Type B pancreatic cell (in vitro differentiated cells): ENCODE results near the gene RGS13. TPM values are rescaled to one million over a fixed set of nuclear protein-coding genes. Genes with fewer than 3 reads are reported as not detected.

ENCODE experiments used
- DNase-seq: peaks from one replicate; pipeline ENCODE4 v3.0.0; 2021; ENCODE audit warnings: mixed read lengths; ENCODE audit not compliant: unreplicated experiment; ENCODE audit errors: extremely low spot score
- H3K27ac Mint-ChIP-seq: 2 replicates; pipeline ENCODE4 v1.8.0; 2021; ENCODE audit warnings: mild to moderate bottlenecking, mixed read lengths
- H3K27me3 Mint-ChIP-seq: 2 replicates; pipeline ENCODE4 v1.8.0; 2021; ENCODE audit warnings: mixed read lengths
- H3K36me3 Mint-ChIP-seq: 2 replicates; pipeline ENCODE4 v1.8.0; 2021; ENCODE audit warnings: mixed read lengths
- H3K4me1 Mint-ChIP-seq: one replicate; pipeline ENCODE4 v1.8.0; 2021; ENCODE audit warnings: mixed read lengths; ENCODE audit not compliant: unreplicated experiment
- H3K4me3 Mint-ChIP-seq: 2 replicates; pipeline ENCODE4 v1.8.0; 2021; ENCODE audit warnings: mild to moderate bottlenecking, mixed read lengths
- H3K9me3 Mint-ChIP-seq: 2 replicates; pipeline ENCODE4 v1.8.0; 2021; ENCODE audit warnings: mixed read lengths
- CTCF ChIP-seq: fragments of 200-600 bp; sonication (generic); conservative IDR thresholded peaks from 2 replicates; pipeline ENCODE4 v1.5.0; 2021; ENCODE audit warnings: antibody characterized with exemption, mild to moderate bottlenecking
- total RNA-seq: library from RNA; stranded (reverse); gene quantifications from 2 replicates; pipeline ENCODE4 v1.2.1, GENCODE V29; 2021; ENCODE audit warnings: low replicate concordance

RGS13 gene
- total RNA-seq, 1 donor from 2014 or later, result 0.19 TPM

GRCh38 chr1:192709544-192709943, 73.6 kb downstream of the RGS13 start:
- Mint-ChIP-seq H3K4me1 (peaks cover 3% of the 10 kb centered on the region), H3K9me3 (no peaks in the 10 kb centered on the region), H3K27me3 (no peaks in the 10 kb centered on the region), H3K36me3 (no peaks in the 10 kb centered on the region), H3K27ac (no peak overlapping the region), H3K4me3 (no peak overlapping the region)
- TF ChIP-seq CTCF, result no peak
- no peak for DNase-seq

Other genes starting within 250 kb of the RGS13 start
- gene RGS1, start 60.4 kb upstream of the RGS13 start, total RNA-seq, result 1.1 and 1.2 TPM in 2 replicates
- 37.2 and 50.9 TPM in 2 replicates for gene RGS2, start 172.9 kb downstream of the RGS13 start, total RNA-seq